ENCODE results near the gene GAS6. TPM values are rescaled to one million over a fixed set of nuclear protein-coding genes. Genes with fewer than 3 reads are reported as not detected.
A peak's percentile ranks its signal among the peaks of the same experiment; 100 is the strongest.

GAS6 gene
- total RNA-seq, 1 donor from 2014 or later = 70.0 TPM

DNA sequence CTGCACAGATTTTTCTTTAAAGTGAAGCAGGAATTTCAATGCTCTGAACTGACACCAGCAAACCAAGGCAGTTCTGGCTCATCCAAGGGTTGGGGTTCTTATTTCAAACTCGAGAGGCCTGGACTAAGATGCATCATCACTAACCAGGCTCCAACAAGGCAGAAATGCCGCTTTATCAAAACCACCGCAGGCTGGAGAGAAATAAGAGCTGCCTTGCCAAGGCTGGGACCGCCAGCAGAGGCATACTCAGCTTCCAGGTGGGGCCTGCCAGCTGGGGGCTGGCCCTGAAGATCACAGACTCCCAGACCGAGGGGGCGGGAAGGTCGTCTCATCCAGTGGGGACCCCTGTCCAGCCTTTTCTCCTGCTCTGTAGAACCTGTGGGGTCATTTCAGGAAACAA, 37.4 kb upstream of the GAS6 start:
- TF ChIP-seq, protein P1, sequence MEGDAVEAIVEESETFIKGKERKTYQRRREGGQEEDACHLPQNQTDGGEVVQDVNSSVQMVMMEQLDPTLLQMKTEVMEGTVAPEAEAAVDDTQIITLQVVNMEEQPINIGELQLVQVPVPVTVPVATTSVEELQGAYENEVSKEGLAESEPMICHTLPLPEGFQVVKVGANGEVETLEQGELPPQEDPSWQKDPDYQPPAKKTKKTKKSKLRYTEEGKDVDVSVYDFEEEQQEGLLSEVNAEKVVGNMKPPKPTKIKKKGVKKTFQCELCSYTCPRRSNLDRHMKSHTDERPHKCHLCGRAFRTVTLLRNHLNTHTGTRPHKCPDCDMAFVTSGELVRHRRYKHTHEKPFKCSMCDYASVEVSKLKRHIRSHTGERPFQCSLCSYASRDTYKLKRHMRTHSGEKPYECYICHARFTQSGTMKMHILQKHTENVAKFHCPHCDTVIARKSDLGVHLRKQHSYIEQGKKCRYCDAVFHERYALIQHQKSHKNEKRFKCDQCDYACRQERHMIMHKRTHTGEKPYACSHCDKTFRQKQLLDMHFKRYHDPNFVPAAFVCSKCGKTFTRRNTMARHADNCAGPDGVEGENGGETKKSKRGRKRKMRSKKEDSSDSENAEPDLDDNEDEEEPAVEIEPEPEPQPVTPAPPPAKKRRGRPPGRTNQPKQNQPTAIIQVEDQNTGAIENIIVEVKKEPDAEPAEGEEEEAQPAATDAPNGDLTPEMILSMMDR (IDR thresholded peaks at IDR 0.05; ENCODE audit: insufficient read depth, low read length, severe bottlenecking) = no peak
- no peak overlapping the region for H3K4me3 ChIP-seq (ENCODE audit: low read depth, low read length)
- H3K27me3 ChIP-seq (ENCODE audit: control insufficient read depth, insufficient read depth, low read length) = no peaks in the 10 kb centered on the region
- DNase-seq (ENCODE audit: low read depth) (no peak), FAIRE-seq (no peak)
- H3K36me3 ChIP-seq (ENCODE audit: control insufficient read depth, insufficient read depth, low read length) = no peaks in the 10 kb centered on the region

GRCh38 chr13:113900646-113901045, 36.8 kb upstream of the GAS6 start:
- FAIRE-seq (no peak), DNase-seq (ENCODE audit: low read depth) (no peak)
- Histone ChIP-seq H3K36me3 (ENCODE audit: control insufficient read depth, insufficient read depth, low read length) (no peaks in the 10 kb centered on the region), H3K4me3 (ENCODE audit: low read depth, low read length) (no peak overlapping the region), H3K27me3 (ENCODE audit: control insufficient read depth, insufficient read depth, low read length) (no peaks in the 10 kb centered on the region)
- TF ChIP-seq, protein P1 (IDR thresholded peaks at IDR 0.05; ENCODE audit: insufficient read depth, low read length, severe bottlenecking) = no peak

DNA sequence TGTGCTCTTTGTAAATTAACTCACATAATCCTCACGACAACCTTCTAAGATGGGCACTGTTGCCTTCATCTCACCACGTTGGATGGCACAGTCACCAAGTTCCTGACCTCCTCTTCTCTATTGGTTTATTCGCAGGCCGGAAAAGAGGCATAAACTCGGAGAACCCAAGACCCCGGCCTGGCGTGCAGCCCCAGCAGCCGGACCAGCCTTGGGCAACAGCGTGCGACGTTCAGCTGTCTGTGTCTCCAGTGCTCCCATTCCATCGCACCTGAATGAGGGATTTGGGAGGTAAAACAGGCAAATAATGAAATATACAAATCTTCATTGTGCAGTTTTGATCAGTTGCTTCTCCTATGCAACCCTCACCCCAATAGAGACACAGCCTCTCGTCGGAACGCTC, 34.5 kb upstream of the GAS6 start:
- Histone ChIP-seq H3K4me3 (ENCODE audit: low read depth, low read length) (no peak overlapping the region), H3K27me3 (ENCODE audit: control insufficient read depth, insufficient read depth, low read length) (no peaks in the 10 kb centered on the region), H3K36me3 (ENCODE audit: control insufficient read depth, insufficient read depth, low read length) (no peaks in the 10 kb centered on the region)
- FAIRE-seq (no peak), DNase-seq (ENCODE audit: low read depth) (no peak)
- TF ChIP-seq, protein P1 (IDR thresholded peaks at IDR 0.05; ENCODE audit: insufficient read depth, low read length, severe bottlenecking) = no peak

DNA sequence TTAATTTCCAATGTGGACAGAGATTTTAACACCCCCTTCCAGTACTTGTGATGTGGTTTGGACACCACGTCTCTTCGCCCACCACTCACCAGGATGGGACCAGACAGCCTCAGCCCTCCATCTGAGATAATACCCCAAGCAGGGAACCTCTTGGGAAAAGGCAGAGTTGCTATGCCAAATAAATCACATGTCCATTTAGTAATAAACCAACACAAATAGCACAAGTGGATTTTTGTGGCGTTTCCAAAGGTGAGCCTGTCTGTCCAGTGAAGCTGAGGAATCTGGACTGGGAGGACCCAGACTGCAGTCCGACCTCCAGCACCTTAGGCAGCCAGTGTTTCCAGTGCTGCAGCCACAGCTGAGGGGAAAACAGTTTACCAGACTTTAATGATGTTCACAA, 34.1 kb upstream of the GAS6 start:
- FAIRE-seq (peak; percentile 75), DNase-seq (ENCODE audit: low read depth) (no peak)
- TF ChIP-seq, protein P1 (IDR thresholded peaks at IDR 0.05; ENCODE audit: insufficient read depth, low read length, severe bottlenecking) = no peak
- Histone ChIP-seq H3K27me3 (ENCODE audit: control insufficient read depth, insufficient read depth, low read length) (no peaks in the 10 kb centered on the region), H3K4me3 (ENCODE audit: low read depth, low read length) (no peak overlapping the region), H3K36me3 (ENCODE audit: control insufficient read depth, insufficient read depth, low read length) (no peaks in the 10 kb centered on the region)

GRCh38 chr13:113897161-113897560, 33.3 kb upstream of the GAS6 start:
- no peaks in the 10 kb centered on the region for H3K27me3 ChIP-seq (ENCODE audit: control insufficient read depth, insufficient read depth, low read length)
- no peaks in the 10 kb centered on the region for H3K36me3 ChIP-seq (ENCODE audit: control insufficient read depth, insufficient read depth, low read length)
- TF ChIP-seq, protein P1 (IDR thresholded peaks at IDR 0.05; ENCODE audit: insufficient read depth, low read length, severe bottlenecking) = no peak
- no peak overlapping the region for H3K4me3 ChIP-seq (ENCODE audit: low read depth, low read length)
- FAIRE-seq (peak; percentile 89), DNase-seq (ENCODE audit: low read depth) (peak; percentile 93)

- TF ChIP-seq, protein P1 (IDR thresholded peaks at IDR 0.05; ENCODE audit: insufficient read depth, low read length, severe bottlenecking) = no peak
- no peak for FAIRE-seq
- H3K27me3 ChIP-seq (ENCODE audit: control insufficient read depth, insufficient read depth, low read length) = no peaks in the 10 kb centered on the region
Observed at GRCh38 chr13:113895436-113895835, 31.6 kb upstream of the GAS6 start.

More at GRCh38 chr13:113895436-113895835, 31.6 kb upstream of the GAS6 start:
- Histone ChIP-seq H3K4me3 (ENCODE audit: low read depth, low read length) (no peak overlapping the region), H3K36me3 (ENCODE audit: control insufficient read depth, insufficient read depth, low read length) (no peaks in the 10 kb centered on the region)
- no peak for DNase-seq (ENCODE audit: low read depth)
